Measurements from ENCODE around the gene SPECC1. TPM values are rescaled to one million over a fixed set of nuclear protein-coding genes. Genes with fewer than 3 reads are reported as not detected.

The SPECC1 gene
- total and polyA plus RNA-seq, 2 donors (not counting 3 experiments of a cell fraction or from before 2014, with no cell fraction given), result 5.3 to 20.4 TPM

DNA sequence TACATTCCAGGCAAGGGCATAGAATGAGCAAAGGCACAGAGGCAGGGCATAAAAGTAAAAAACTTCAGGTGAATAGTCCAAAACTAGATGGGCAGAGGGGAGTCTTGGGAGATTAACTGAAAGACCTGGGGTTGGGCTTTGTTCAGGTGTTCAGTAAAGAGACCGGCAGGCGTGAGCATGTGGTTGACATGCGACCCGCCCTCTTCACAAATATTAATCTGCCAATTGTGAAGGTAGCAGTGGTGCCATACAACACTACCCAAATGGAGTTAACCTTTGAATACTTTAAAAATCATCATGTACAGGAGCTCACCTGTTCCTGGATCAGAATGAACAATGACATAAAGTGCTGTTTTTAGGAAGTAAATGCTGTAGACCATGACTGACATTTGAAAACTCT is 232.7 kb downstream of the SPECC1 start:
- H3K27ac ChIP-seq (ENCODE audit: insufficient read depth, low read depth, low read length), result no peak overlapping the region
- no peaks in the 10 kb centered on the region for H3K79me2 ChIP-seq (ENCODE audit: control insufficient read depth, insufficient read depth, low read length)
- DNase-seq (ENCODE audit: low read depth, low spot score) (no peak), FAIRE-seq (no peak)
- H3K4me2 ChIP-seq (ENCODE audit: insufficient read depth, low read length), result no peak overlapping the region
- no peak overlapping the region for H3K9ac ChIP-seq (replicated peaks; ENCODE audit: extremely low read depth, insufficient read depth, low read length)
- no peaks in the 10 kb centered on the region for H3K9me3 ChIP-seq (replicated peaks; ENCODE audit: control insufficient read depth, insufficient read depth, low read length)
- ChIA-PET CTCF (no interaction called here), POLR2A (no interaction called here)
- H3K4me3 ChIP-seq (replicated peaks in 1 of 3; ENCODE audit: insufficient read depth in 1 of 3, low read depth in 1 of 3, low read length in 3 of 3), result no peak overlapping the region
- H3K27me3 ChIP-seq (ENCODE audit: control insufficient read depth in 2 of 2, insufficient read depth in 2 of 2, low read length in 2 of 2), result no peaks in the 10 kb centered on the region
- TF ChIP-seq JUN (IDR thresholded peaks at IDR 0.05; ENCODE audit: borderline replicate concordance, insufficient read depth, insufficient read length, low read depth) (no peak), POLR2A (IDR thresholded peaks at IDR 0.05; ENCODE audit: low read depth, low read length) (no peak), FOS (IDR thresholded peaks at IDR 0.05; ENCODE audit: borderline replicate concordance, insufficient read depth, low read length) (no peak), POLR2AphosphoS5 (IDR thresholded peaks at IDR 0.05; ENCODE audit: insufficient read depth, low read depth, low read length) (no peak), EZH2 (IDR thresholded peaks at IDR 0.05; ENCODE audit: borderline replicate concordance, low read depth, low read length, severe bottlenecking) (no peak), MYC (IDR thresholded peaks at IDR 0.05; ENCODE audit: low read depth, low read length) (no peak), GATA2 (IDR thresholded peaks at IDR 0.05; ENCODE audit: insufficient read depth, insufficient read length, low read depth, low read length) (no peak)
- TF ChIP-seq, protein P1, sequence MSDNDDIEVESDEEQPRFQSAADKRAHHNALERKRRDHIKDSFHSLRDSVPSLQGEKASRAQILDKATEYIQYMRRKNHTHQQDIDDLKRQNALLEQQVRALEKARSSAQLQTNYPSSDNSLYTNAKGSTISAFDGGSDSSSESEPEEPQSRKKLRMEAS (IDR thresholded peaks at IDR 0.05; ENCODE audit: insufficient read depth, insufficient read length), result no peak
- TF ChIP-seq, protein P2, sequence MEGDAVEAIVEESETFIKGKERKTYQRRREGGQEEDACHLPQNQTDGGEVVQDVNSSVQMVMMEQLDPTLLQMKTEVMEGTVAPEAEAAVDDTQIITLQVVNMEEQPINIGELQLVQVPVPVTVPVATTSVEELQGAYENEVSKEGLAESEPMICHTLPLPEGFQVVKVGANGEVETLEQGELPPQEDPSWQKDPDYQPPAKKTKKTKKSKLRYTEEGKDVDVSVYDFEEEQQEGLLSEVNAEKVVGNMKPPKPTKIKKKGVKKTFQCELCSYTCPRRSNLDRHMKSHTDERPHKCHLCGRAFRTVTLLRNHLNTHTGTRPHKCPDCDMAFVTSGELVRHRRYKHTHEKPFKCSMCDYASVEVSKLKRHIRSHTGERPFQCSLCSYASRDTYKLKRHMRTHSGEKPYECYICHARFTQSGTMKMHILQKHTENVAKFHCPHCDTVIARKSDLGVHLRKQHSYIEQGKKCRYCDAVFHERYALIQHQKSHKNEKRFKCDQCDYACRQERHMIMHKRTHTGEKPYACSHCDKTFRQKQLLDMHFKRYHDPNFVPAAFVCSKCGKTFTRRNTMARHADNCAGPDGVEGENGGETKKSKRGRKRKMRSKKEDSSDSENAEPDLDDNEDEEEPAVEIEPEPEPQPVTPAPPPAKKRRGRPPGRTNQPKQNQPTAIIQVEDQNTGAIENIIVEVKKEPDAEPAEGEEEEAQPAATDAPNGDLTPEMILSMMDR (IDR thresholded peaks at IDR 0.05; ENCODE audit: extremely low read depth in 1 of 2, insufficient read depth in 1 of 2, low read depth in 1 of 2, low read length in 2 of 2), result no peak
- dilution Hi-C loops (cut with MboI; ENCODE audit: extremely low pct_ligation_motif_present, low sequenced_read_pairs) (no loop called here), intact Hi-C loops (cut with micrococcal nuclease) (no loop called here)
- no peaks in the 10 kb centered on the region for H4K20me1 ChIP-seq (replicated peaks; ENCODE audit: control insufficient read depth, extremely low read depth, insufficient read depth, low read length)
- no peaks in the 10 kb centered on the region for H3K4me1 ChIP-seq (ENCODE audit: control insufficient read depth, extremely low read depth, insufficient read depth, low read length)
- no TSS peak for BruUV-seq (replicated peaks)
- H3K36me3 ChIP-seq (ENCODE audit: control insufficient read depth in 2 of 2, extremely low read depth in 1 of 2, insufficient read depth in 2 of 2, low read length in 2 of 2), result no peaks in the 10 kb centered on the region
- no peak overlapping the region for H2AFZ ChIP-seq (ENCODE audit: low read depth, low read length)
- no peaks in the 10 kb centered on the region for H3K9me1 ChIP-seq (replicated peaks; ENCODE audit: control insufficient read depth, extremely low read depth, insufficient read depth, low read length)
